ENCODE data around the gene QDPR.
"Not testable (repeated sequence)": the region's sequence is repeated elsewhere in the genome, so short reads cannot be mapped to it uniquely, and the experiment has no call there.

The QDPR gene

DNA sequence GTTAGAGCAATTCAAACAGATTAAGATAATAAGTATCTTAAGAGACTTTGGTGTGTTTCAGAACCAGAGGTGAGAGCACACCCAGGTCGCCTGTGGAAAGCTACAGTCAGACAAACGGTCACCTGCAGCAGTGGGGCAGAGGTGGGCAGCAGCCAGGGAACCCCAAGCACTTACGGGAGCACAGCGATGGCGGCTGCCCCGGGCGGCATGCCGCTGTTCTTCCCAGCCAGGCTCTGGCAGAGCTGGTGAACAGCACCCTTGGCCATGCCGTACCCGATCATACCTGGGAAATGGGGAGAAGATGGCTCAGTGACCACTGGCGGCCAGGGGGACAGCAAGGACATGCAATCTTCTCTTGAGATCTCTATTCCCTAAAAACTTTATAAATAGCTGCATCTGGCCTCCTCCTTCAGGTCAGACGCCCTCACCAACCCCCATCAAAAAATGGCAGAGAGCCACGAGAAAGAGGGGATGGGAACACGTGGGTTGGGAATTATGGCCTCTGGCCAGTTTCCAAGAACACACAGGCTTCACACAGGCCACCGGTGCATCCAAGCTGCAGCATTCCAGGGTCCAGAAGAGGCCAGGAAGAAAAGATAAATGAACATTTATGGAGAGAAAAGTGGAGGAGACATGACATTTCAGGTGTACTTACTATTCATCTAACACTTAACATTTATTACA is 19.7 kb downstream of the QDPR start:
- DNase-seq = no peak

DNA sequence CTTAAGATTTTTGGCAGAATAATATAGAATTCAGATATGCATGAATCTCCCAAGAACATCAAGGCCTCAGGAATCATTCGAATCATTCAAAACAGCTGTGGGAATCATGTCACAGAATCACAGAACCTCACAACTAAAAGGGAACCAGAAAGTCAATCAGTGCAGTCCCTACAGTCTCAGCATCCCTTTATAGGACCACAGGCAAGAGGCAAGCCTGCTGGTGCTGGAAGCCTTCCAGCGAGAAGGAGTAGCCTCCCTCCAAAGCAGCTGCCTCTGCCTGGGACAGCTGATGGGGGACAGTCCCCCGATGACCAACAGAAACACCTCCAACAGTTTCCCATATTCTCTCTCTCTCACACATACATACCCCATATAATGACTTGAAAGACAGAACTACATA is 20.7 kb downstream of the QDPR start:
- DNase-seq = no peak

DNA sequence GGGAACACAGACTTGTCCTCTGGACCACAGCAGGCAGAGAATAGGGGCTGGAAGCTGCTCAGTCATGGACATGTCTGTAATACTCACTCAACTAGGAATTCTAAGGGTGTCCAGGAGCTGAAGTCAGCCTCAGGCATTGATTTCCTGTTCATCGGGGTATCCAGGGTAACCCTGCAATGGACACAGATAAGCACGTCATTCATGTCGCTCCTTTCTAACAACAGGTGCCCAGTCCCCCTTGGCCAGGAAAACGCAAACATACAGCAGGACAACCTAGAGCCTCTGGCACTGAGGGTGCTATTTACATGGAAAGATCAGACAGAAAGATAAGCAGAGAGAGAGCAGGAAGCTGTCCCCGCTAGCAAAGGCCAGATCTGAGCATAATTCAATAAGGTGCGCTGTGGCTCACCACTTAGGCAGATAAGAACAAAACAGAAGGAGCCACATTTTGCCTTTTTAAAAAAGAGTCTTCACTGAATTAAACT is 21.3 kb downstream of the QDPR start:
- DNase-seq = no peak

DNA sequence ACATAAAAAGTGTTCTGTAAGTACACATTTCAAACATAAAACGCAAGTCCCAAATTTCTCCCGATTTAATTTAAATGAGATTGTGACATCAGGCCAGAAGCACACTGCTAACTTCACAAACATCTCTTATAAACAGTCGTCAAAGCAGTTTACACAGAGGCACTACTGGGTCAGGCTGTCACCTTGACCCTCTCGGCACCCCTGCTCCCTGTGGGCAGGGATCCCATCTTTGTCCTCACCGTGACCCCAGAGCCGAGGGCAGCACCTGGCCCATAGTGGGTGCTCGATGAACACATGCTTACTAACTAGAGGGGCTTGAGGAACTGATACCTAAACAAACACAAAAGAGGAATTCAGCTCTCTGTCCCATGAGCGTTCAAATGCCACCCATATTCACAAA is 22.2 kb downstream of the QDPR start:
- no peak for DNase-seq

DNA sequence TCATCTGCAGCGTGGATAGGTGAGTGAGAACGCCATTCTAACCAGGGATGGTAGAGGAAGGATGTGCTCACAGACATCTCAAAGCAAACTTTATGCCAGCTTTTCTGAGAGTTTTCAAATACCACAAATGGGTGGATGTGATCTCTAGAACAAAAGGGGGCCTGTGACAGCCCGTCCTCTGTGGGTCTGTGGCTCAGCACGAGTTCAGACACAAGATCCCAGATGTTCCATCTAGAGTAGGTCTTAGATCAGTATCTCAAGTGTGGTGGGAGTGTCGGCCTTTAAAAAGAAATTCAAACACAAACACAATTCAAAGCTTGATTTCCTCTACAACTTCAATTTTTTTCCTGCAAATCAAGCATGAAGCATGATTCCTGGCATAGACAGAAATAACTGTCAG is 22.8 kb downstream of the QDPR start:
- DNase-seq = no peak

DNA sequence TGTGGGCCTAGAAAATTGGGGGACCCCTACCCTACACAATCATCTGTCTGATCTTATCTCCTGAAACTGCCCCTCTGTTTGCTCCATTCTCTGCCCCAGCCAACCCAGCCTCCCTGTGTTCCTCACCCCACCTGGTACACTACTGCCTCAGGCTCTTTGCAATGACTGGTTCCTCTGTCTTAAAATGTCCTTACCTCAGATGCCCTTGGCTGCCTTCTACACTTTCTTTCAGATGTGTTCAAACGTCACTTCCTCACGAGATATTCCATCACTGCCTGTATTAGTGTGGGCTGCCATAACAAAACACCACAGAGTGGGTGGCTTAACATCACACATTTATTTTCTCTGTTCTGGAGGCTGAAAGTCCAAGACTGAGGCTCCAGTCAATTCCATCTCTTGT is 29.2 kb downstream of the QDPR start:
- no peak for DNase-seq

DNA sequence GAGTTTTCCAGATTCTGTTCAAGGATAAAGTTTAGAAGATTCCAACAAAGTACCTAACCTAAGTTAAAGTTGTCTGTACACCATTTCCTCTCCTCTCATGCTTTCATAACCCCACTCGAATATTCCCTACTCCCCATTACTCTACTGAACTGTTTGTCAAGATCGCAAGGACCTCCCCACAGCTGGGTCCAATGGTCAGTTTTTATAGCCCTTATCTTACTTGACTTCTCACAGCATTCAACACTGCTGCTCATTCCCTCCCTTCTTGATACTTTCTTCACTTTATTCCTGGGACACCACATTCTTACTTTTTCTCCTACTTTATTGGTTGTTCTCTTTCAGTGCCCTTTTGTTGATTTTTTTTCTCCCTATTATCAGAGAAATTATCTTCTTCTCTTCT is 30.9 kb downstream of the QDPR start:
- no peak for DNase-seq

DNA sequence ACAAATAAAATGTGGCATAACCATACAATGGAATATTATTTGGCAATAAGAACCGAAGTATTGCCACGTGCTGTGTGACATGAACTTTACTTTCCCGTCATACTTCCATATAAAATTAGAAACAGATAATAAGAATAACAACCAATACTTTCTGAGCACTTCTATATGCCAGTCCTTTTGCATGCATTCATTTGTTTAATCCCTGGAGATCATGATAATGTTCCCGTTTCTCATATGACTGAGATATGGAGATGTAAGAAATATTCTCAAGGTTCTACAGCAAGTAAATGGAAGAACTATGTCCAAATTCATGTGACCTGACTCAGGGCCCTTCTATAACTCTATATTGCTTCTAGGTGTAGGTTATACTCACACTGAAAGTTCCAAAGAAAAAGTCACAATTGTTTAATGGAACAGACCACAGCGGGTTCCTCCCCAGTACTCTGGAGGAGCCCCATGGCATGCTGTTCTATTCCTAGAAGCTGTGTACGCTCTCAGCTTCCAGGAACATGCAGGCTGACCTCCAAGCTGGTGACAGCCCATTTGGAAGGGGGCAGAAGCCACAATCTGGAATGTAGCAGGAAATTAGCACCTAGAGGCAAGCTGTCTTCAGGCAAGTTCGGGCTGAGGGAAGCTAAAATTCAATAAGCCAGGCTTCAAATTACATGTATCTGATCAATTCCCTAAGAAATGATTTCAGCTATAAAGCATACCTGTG is 31.5 kb downstream of the QDPR start:
- DNase-seq = no peak

DNA sequence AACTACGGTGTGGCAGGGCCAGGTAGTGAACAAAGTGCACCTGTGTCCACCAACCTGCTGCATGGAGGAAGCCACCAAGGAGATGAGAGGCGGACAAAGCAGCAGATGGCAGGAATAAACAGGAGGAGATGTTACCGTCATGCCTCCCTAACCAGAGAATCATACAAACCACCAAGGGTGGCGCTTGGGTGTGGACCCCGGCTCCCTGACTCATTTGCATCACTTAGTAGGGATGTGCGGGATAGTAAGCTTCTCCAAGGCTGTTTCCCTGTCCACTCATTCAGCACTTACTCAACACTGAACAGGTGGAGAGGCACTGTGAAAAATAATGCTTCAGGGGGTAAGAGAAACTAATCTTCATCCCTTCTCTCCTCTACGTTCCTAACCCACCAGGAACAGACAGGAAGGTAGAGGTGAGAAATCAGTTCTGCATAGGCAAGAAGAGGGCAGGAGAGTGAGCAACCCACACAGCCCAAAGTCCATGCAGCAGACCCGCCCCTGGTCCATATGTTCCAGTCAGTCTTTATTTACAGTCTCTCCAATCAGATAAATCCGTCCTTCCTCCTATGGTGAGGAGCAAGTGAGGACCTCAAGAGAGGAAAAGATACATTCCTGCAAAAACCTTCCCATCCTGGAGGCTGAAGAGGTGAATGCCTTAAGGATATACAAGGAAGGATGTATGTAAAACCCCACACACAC is 34.0 kb downstream of the QDPR start:
- DNase-seq = no peak

DNA sequence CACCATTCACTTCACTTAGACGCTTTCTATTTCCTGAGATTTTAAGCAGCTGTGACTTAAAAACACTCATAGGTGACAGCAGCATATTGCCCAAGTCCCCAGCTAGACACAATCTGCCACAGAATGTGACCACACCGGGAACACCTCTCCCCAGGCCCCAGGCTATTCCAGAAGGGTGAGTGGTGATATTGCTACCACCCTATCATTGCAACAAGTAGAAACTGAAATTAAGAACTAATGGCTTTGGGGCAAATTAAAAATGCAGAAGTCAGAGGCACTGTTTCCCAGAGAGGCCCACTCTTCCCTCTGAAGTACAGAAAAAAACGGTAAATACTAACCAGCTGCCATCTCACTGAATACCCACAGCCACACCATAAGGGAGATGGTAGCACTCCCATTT is 35.0 kb downstream of the QDPR start:
- no peak for DNase-seq

DNA sequence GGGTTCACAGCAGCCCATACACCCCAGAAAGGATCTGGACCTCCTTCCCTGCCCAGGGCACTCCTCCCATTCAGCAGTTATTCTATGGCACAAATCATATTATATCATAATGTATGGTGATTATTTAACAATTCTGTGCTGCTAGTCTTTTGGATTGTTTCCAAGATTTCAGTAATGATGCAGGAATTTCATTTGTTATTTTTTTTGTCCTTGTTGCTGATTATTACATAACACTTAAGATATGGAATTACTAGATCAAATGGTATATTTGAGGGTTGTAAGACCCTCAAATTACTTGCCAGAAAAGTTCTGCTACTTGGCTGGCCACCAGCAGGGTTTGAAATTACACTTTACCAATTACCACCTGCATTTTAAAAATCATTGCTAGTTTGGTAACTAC is 36.4 kb downstream of the QDPR start:
- DNase-seq = no peak

DNA sequence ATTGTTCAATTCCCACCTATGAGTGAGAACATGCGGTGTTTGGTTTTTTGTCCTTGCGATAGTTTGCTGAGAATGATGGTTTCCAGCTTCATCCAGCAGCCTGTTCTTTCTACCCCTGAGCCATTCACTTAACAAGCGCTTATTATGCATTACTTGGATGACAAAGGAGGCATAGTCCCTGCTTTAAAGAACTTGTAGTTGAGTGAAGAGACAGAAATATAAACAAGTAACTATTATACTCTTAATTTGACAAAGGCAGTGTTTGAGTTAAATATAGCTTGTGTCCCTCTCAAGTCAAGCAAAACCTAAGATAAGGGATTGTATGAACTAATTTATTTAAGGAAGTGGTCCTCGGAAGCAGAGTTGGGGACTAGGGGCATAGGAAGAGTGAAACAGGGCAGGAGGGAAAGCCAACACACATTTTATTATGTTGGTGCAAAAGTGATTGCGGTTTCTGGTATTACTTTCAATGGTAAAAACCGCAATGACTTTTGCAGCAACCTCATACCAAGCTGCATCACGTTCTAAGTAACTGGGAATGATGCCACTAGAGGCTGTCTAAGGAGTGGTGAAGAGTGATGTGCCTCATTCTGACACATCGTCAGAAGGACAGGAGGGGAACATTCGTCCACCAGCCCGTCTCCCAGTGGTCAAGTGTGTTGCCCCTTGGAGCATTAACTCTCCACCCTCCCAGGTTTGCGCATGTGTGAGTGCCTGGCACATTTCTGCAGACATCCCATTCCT is 41.8 kb downstream of the QDPR start:
- DNase-seq = no peak

DNA sequence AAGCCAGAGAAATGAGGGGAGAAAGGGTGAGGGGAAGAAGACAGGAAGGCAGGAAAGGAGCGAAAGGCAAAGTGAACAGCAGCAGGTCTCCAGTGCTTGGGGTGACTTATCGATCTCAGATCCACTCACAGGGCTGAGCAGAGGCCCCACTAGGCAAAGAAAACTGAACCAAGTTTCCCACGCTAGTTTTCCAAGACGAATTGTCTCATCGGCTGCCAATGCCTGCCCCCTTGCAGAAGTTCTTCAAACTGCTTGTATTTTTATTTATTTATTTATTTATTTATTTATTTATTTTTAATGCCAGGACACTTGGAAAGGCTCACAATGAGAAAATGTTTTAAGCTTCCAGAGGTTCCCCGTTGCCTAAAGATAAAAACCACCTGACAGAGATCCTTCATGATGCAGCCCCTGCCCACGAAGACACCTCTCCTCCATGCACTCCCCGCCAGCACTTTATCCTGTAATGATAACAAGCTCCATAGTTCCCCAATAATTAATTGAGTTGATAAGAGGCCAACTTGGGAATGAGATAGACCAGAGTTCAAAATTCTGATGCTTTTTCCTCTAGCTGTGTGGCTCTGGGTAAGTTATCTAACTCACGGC is 43.2 kb downstream of the QDPR start:
- peak in 11 of 51 donors; percentile 1 to 31 (median 16) for DNase-seq

DNA sequence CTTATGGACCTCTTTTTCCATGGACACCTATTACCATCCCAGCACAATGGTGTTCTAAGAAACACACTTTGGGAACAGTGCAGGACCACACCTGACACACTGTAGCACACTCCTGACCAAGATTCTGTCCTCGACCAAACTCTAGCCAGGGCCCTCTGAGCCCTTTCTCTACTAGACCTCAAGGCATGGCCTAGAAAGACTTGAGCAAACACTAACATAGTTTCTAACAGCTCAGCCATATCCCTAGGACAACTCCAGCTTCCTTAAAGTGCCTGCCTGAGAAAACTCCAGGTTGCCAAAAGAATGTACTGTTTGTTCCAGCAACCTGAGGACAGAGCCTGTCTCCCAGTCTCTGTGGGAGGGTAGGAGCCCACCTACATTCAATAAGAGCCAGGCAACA is 48.3 kb downstream of the QDPR start:
- no peak for DNase-seq

DNA sequence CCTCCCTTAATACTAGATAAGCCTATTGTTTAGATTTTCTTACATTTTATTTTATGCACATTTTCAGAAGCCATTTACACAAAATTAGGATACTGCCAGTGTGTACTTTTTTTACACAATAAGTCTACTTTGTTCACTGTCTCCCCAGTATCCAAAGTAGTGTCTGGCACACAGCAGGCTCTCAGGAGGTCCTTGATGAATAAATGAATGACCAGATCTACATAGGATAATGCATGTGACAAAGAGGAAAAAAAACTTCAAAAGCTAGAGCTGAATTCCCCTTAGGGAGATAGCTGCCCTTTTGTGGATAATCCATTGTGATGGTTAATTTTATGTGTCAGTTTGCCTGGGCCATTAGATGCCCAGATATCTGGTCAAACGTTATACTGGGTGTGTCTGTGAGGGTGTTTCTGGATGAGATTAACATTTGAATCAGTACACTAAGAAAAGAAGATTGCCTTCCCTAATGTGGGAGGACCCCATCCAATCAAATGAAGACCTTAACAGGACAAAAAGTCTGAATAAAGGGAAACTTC is 61.6 kb downstream of the QDPR start:
- DNase-seq = no peak

DNA sequence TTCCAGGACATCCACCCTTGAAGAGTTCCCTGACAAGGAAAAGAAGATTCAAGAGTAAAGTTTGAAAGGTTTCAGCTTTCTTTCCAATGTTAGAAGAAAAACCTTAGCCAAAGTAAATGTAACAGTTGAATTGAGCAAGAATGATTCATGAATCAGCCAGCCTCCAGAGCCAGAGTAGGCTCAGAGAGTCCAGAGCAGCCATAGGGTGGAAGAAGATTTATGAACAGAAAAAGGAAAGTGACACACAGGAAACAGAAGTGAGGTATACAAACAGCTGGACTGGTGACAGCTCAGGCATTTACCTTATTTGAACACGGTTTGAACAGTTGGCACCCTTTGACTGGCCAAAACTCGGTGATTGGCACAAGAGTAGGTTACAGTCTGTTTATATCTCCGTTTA is 63.2 kb downstream of the QDPR start:
- DNase-seq = no peak

DNA sequence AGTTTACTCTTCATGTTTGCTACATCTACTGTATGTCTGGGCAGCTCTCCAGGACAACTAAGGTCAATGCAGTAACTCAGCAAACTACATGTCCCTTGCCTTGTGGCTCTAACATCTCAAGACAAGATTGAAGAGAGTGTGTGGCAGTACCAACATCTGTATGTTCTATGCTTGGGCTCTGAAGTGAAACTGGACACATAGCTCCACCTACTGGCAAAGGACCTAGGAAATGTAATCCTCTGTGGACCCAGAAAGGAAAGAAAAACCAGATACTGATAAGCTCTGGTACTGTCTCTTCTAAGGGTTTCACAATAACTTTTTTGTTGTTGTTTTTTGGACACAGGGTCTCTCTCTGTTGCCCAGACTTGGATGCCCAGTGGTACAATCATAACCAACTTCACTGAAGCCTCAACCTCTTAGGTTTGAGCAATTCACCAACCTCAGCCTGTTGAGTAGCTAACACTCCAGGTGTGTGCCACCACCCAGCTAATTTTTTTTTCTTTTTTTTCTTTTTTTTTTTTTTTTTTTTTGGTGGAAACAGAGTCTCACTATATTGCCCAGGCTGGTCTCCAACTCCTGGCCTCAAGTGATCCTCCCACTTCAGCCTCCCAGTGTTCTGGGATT is 64.1 kb downstream of the QDPR start:
- peak in 24 of 51 donors; percentile 1 to 52 (median 27) for DNase-seq

DNA sequence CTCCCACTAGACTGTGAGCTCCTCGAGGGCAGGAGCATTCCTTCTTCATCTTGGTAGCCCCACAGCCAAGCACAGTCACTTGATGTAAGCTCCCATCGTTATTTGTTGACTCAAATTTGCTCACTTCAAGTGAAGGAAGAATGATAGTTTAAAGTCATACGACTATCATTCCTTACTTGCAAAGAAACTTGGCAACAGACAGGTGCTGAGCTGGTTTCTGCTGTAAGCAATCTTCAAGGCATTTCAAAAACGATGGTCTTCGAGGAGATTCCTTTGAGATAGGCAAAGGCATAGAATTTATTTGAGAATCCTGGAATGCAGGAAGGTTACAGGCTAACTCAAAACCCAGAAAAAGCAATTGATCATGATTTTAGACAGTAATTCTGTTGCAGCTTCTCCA is 64.8 kb downstream of the QDPR start:
- no peak for DNase-seq

DNA sequence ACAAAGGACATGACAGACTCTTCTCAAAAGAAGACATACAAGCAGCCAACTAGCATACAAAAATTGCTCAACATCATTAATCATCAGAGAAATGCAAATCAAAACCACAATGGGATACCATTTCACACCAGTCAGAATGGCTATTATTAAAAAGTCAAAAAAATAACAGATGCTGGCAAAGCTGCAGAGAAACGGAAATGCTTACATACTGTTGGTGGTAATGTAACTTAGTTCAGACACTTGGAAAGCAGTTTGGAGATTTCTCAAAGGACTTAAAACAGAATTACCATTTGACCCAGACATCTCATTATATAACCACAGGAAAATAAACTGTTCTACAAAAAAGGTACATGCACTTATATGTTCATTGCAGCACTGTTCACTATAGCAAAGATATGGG is 69.4 kb downstream of the QDPR start:
- DNase-seq = not testable (repeated sequence)

DNA sequence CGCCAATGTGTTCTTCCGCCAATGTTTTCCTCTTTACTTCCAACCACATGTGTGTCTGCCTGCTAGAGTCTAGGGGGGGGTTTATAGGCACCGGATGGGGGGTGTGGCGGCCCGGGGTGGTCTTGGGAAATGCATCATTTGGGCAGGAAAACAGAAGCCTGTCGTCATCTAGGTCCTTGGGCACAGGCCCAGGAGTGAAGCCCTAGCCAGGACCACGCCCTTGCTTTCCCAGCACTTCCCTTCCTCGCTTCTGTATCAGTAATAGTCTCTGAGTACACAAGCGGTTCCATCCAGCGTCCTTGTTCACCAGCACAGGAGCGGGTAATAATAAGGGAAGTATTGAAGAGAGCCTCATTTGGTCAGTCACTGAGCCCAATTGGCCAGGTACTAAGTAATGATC is 74.5 kb downstream of the QDPR start:
- DNase-seq = no peak

DNA sequence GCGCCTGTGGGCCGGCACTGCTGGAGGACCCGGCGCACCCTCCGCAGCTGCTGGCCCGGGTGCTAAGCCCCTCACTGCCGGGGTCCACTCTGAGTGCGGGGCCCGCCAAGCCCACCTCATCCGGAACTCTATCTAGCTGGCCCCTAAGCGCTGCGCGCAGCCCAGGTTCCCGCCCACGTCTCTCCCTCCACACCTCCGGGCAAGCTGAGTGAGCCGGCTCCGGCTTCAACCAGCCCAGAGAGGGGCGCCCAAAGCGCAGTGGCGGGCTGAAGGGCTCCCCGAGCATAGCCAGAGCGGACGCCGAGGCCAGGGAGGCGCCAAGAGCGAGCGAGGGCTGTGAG is 75.2 kb downstream of the QDPR start:
- DNase-seq = no peak

Measured in hypothalamus (tissue), 51 donors.